ENCODE measurements around the gene TGM5. TPM values are rescaled to one million over a fixed set of nuclear protein-coding genes. Genes with fewer than 3 reads are reported as not detected.

The TGM5 gene
- total and polyA plus RNA-seq, 2 experiments from 2014 or later = not detected

GRCh38 chr15:43196760-43197548, 69.8 kb downstream of the TGM5 start:
- WGBS, 2 experiments (ENCODE audit: low coverage in 1 of 2, low lambda C conversion rate in 2 of 2, missing lambda C conversion rate in 2 of 2) = 81 to 85% methylated on average over 10 of the region's 10 CpGs
- Histone ChIP-seq H3K4me3 (no peak overlapping the region), H3K4me2 (ENCODE audit: unreplicated experiment) (no peak overlapping the region), H3K79me2 (ENCODE audit: insufficient read depth) (no peaks in the 10 kb centered on the region), H3K9me2 (ENCODE audit: insufficient read depth) (no peaks in the 10 kb centered on the region), H3K9ac (no peak overlapping the region), H4K20me1 (ENCODE audit: insufficient read depth) (no peaks in the 10 kb centered on the region), H3K4me1 (ENCODE audit: insufficient read depth) (no peaks in the 10 kb centered on the region), H2AFZ (no peak overlapping the region), H3K27me3 (replicated peaks; ENCODE audit: insufficient read depth) (no peaks in the 10 kb centered on the region), H3K36me3 (ENCODE audit: low read depth) (peaks cover 37% of the 10 kb centered on the region), H3F3A (ENCODE audit: insufficient read depth) (no peaks in the 10 kb centered on the region; the same call in 1 of the 2 replicates), H3K9me3 (ENCODE audit: low read depth) (no peaks in the 10 kb centered on the region), H3K27ac (no peak overlapping the region)
- DNase-seq = no peak
- in situ Hi-C loops (cut with MboI) = no loop called here
- no peak for TF ChIP-seq EZH2phosphoT487 (IDR thresholded peaks at IDR 0.05; ENCODE audit: insufficient read depth, low read depth)
- no peak for TF ChIP-seq EZH2 (IDR thresholded peaks at IDR 0.05; ENCODE audit: insufficient read depth, poor library complexity, severe bottlenecking)

GRCh38 chr15:43194795-43195194, 71.9 kb downstream of the TGM5 start:
- Histone ChIP-seq H4K20me1 (ENCODE audit: insufficient read depth) (no peaks in the 10 kb centered on the region), H3K27me3 (replicated peaks; ENCODE audit: insufficient read depth) (no peaks in the 10 kb centered on the region), H3K4me2 (ENCODE audit: unreplicated experiment) (no peak overlapping the region), H3K9me2 (ENCODE audit: insufficient read depth) (no peaks in the 10 kb centered on the region), H3K4me3 (no peak overlapping the region), H3K9me3 (ENCODE audit: low read depth) (no peaks in the 10 kb centered on the region), H3K27ac (no peak overlapping the region), H3F3A (ENCODE audit: insufficient read depth) (no peaks in the 10 kb centered on the region; the same call in 1 of the 2 replicates), H3K4me1 (ENCODE audit: insufficient read depth) (no peaks in the 10 kb centered on the region), H2AFZ (no peak overlapping the region), H3K79me2 (ENCODE audit: insufficient read depth) (no peaks in the 10 kb centered on the region), H3K9ac (no peak overlapping the region), H3K36me3 (ENCODE audit: low read depth) (peaks cover 53% of the 10 kb centered on the region)
- in situ Hi-C loops (cut with MboI) = no loop called here
- 93% methylated on average over 2 of the region's 2 CpGs for WGBS, 2 experiments (ENCODE audit: low coverage in 1 of 2, low lambda C conversion rate in 2 of 2, missing lambda C conversion rate in 2 of 2)
- no peak for DNase-seq
- TF ChIP-seq EZH2 (IDR thresholded peaks at IDR 0.05; ENCODE audit: insufficient read depth, poor library complexity, severe bottlenecking) (no peak), EZH2phosphoT487 (IDR thresholded peaks at IDR 0.05; ENCODE audit: insufficient read depth, low read depth) (no peak)

- Histone ChIP-seq H3K79me2 (ENCODE audit: insufficient read depth) (no peaks in the 10 kb centered on the region), H3K9ac (no peak overlapping the region), H3K27me3 (replicated peaks; ENCODE audit: insufficient read depth) (no peaks in the 10 kb centered on the region), H3K4me2 (ENCODE audit: unreplicated experiment) (no peak overlapping the region), H4K20me1 (ENCODE audit: insufficient read depth) (no peaks in the 10 kb centered on the region), H3K36me3 (ENCODE audit: low read depth) (peaks cover 60% of the 10 kb centered on the region), H3K9me2 (ENCODE audit: insufficient read depth) (no peaks in the 10 kb centered on the region), H2AFZ (no peak overlapping the region), H3K27ac (no peak overlapping the region), H3K4me1 (ENCODE audit: insufficient read depth) (no peaks in the 10 kb centered on the region), H3F3A (ENCODE audit: insufficient read depth) (no peaks in the 10 kb centered on the region; the same call in 1 of the 2 replicates), H3K4me3 (no peak overlapping the region), H3K9me3 (ENCODE audit: low read depth) (no peaks in the 10 kb centered on the region)
- in situ Hi-C loops (cut with MboI) = no loop called here
- WGBS, 2 experiments (ENCODE audit: low coverage in 1 of 2, low lambda C conversion rate in 2 of 2, missing lambda C conversion rate in 2 of 2) = 96 to 98% methylated on average over 2 of the region's 2 CpGs
- no peak for TF ChIP-seq EZH2 (IDR thresholded peaks at IDR 0.05; ENCODE audit: insufficient read depth, poor library complexity, severe bottlenecking)
- TF ChIP-seq EZH2phosphoT487 (IDR thresholded peaks at IDR 0.05; ENCODE audit: insufficient read depth, low read depth) = no peak
- DNase-seq = no peak
Measured at GRCh38 chr15:43193710-43194109, 73.0 kb downstream of the TGM5 start.

- Histone ChIP-seq H2AFZ (no peak overlapping the region), H3K9me3 (ENCODE audit: low read depth) (no peaks in the 10 kb centered on the region), H3K9ac (no peak overlapping the region), H3K4me3 (no peak overlapping the region), H3K4me1 (ENCODE audit: insufficient read depth) (peaks cover 6% of the 10 kb centered on the region; the same call in 1 of the 2 replicates), H3K27me3 (replicated peaks; ENCODE audit: insufficient read depth) (no peaks in the 10 kb centered on the region), H3K79me2 (ENCODE audit: insufficient read depth) (peaks cover 26% of the 10 kb centered on the region), H3K4me2 (ENCODE audit: unreplicated experiment) (no peak overlapping the region), H3K36me3 (ENCODE audit: low read depth) (peaks cover 51% of the 10 kb centered on the region), H3F3A (ENCODE audit: insufficient read depth) (no peaks in the 10 kb centered on the region; the same call in 1 of the 2 replicates), H3K9me2 (ENCODE audit: insufficient read depth) (no peaks in the 10 kb centered on the region), H4K20me1 (ENCODE audit: insufficient read depth) (no peaks in the 10 kb centered on the region), H3K27ac (no peak overlapping the region)
- in situ Hi-C loops (cut with MboI) = no loop called here
- 93 to 97% methylated on average over 1 of the region's 1 CpG for WGBS, 2 experiments (ENCODE audit: low coverage in 1 of 2, low lambda C conversion rate in 2 of 2, missing lambda C conversion rate in 2 of 2)
- DNase-seq = no peak
- TF ChIP-seq EZH2phosphoT487 (IDR thresholded peaks at IDR 0.05; ENCODE audit: insufficient read depth, low read depth) (no peak), EZH2 (IDR thresholded peaks at IDR 0.05; ENCODE audit: insufficient read depth, poor library complexity, severe bottlenecking) (no peak)
Measured at GRCh38 chr15:43190178-43190577, 76.5 kb downstream of the TGM5 start.
